HUES6 (cell line): Measurements from ENCODE around the gene KBTBD2.
"Not testable (repeated sequence)": the region's sequence is repeated elsewhere in the genome, so short reads cannot be mapped to it uniquely, and the experiment has no call there.

Experiments used
- H3K27ac ChIP-seq: 2 replicates; pipeline ENCODE4 v1.7.0; 2013; ENCODE audit warnings: low read depth, mild to moderate bottlenecking, low read length, inconsistent platforms
- H3K27me3 ChIP-seq: 2 replicates; pipeline ENCODE4 v1.6.1; 2013; ENCODE audit warnings: low read length; ENCODE audit not compliant: control insufficient read depth, insufficient read depth
- H3K36me3 ChIP-seq: 2 replicates; pipeline ENCODE4 v1.6.1; 2013; ENCODE audit warnings: low read length; ENCODE audit not compliant: control insufficient read depth, insufficient read depth
- H3K4me1 ChIP-seq: 2 replicates; pipeline ENCODE4 v1.6.1; 2013; ENCODE audit warnings: low read length; ENCODE audit not compliant: control insufficient read depth, insufficient read depth
- H3K4me3 ChIP-seq: 2 replicates; pipeline ENCODE4 v1.5.1; 2013; ENCODE audit warnings: low read depth, low read length
- H3K9ac ChIP-seq: one replicate; pipeline ENCODE4 v1.6.1; 2013; ENCODE audit warnings: mild to moderate bottlenecking, low read length
- H3K9me3 ChIP-seq: 2 replicates; pipeline ENCODE4 v1.6.1; 2013; ENCODE audit warnings: low read depth, low read length; ENCODE audit not compliant: control insufficient read depth, insufficient read depth

Gene KBTBD2

GRCh38 chr7:32855837-32856775 is 35.5 kb downstream of the KBTBD2 start:
- not testable (repeated sequence) for H3K27ac ChIP-seq, H3K27me3 ChIP-seq, H3K9me3 ChIP-seq, H3K4me1 ChIP-seq, H3K4me3 ChIP-seq, H3K9ac ChIP-seq, H3K36me3 ChIP-seq

GRCh38 chr7:32850654-32851053 is 40.9 kb downstream of the KBTBD2 start:
- H3K27me3 ChIP-seq, H3K27ac ChIP-seq, H3K9ac ChIP-seq, H3K36me3 ChIP-seq, H3K4me3 ChIP-seq, H3K9me3 ChIP-seq, H3K4me1 ChIP-seq: not testable (repeated sequence)

GRCh38 chr7:32848655-32849054 is 42.9 kb downstream of the KBTBD2 start:
- H3K36me3 ChIP-seq, H3K27me3 ChIP-seq: not testable (repeated sequence)

GRCh38 chr7:32846630-32847225 is 44.8 kb downstream of the KBTBD2 start:
- Histone ChIP-seq H3K4me1 (peaks cover 6% of the 10 kb centered on the region; the same call in 1 of the 2 replicates), H3K36me3 (no peaks in the 10 kb centered on the region), H3K4me3 (no peak overlapping the region), H3K9me3 (no peaks in the 10 kb centered on the region; the same call in 1 of the 2 replicates), H3K9ac (no peak overlapping the region), H3K27ac (no peak overlapping the region), H3K27me3 (no peaks in the 10 kb centered on the region)

More at GRCh38 chr7:32848655-32849054, 42.9 kb downstream of the KBTBD2 start:
- not testable (repeated sequence) for H3K4me1 ChIP-seq, H3K27ac ChIP-seq, H3K9ac ChIP-seq, H3K9me3 ChIP-seq, H3K4me3 ChIP-seq

- H3K27me3 ChIP-seq, H3K36me3 ChIP-seq, H3K4me1 ChIP-seq, H3K9me3 ChIP-seq, H3K4me3 ChIP-seq, H3K27ac ChIP-seq, H3K9ac ChIP-seq: not testable (repeated sequence)
These were observed 46.8 kb downstream of the KBTBD2 start for GRCh38 chr7:32844748-32845147.

GRCh38 chr7:32843763-32844162 is 47.8 kb downstream of the KBTBD2 start:
- not testable (repeated sequence) for H3K9ac ChIP-seq, H3K4me3 ChIP-seq, H3K4me1 ChIP-seq, H3K27me3 ChIP-seq, H3K36me3 ChIP-seq, H3K27ac ChIP-seq, H3K9me3 ChIP-seq

GRCh38 chr7:32839846-32840245 is 51.7 kb downstream of the KBTBD2 start:
- not testable (repeated sequence) for H3K27ac ChIP-seq, H3K9me3 ChIP-seq, H3K27me3 ChIP-seq, H3K4me1 ChIP-seq, H3K36me3 ChIP-seq, H3K9ac ChIP-seq, H3K4me3 ChIP-seq

GRCh38 chr7:32828996-32829752 is 62.4 kb downstream of the KBTBD2 start:
- H3K9ac ChIP-seq, H3K4me3 ChIP-seq, H3K36me3 ChIP-seq, H3K27ac ChIP-seq, H3K27me3 ChIP-seq, H3K4me1 ChIP-seq: not testable (repeated sequence)
- peaks cover 21% of the 10 kb centered on the region for H3K9me3 ChIP-seq
